Measurements from ENCODE around the gene ESPNL. TPM values are rescaled to one million over a fixed set of nuclear protein-coding genes. Genes with fewer than 3 reads are reported as not detected.

The ESPNL gene
- total and polyA plus RNA-seq, 9 of the 15 experiments (the other 6 are each of a cell fraction or from before 2014, with no cell fraction given) = 0.03 to 0.09 (median 0.05) TPM; not detected in 3

DNA sequence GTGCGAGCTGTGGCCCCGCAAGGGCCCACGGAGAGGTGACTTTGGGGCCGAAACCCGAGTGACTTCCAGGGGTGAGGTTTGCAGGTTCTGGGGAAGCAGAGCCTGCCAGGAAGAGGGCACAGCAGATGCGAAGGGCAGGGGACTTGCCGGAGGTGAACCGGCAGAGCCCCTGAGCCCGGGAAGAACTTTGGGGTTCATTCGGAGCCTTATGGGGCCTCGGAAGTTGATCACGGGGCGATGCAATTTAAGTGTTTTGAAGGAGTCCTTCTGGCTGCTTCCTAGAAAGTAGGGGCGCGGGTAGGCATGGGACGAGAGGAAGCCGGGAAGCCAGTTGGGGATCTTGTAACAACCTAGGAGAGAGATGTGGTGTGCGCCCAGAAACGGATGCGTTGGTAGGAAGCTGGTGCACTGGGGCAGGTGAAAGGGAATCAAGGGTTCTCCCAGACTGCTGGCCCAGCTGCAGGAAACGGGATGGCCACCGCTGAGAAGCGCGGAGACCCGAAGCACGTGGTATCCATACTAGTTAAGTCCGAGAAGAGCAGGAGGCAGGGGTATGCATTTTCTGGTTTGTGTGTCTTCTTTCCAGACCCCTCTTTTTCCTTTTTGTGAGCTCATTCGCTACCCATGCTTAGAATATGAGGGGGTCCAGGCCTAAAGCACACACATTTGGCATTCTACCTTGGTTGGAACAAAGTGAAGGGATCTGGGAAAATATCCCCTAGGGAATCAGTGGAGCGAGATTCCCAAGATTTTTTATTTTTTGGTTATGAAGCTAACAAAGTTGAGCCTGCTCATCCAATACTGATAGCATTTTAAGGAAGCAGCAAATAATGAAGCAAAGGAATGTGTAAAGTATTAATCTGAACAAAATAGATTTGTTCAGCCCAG, 38.6 kb upstream of the ESPNL start (continued):
- TF ChIP-seq, protein P1, sequence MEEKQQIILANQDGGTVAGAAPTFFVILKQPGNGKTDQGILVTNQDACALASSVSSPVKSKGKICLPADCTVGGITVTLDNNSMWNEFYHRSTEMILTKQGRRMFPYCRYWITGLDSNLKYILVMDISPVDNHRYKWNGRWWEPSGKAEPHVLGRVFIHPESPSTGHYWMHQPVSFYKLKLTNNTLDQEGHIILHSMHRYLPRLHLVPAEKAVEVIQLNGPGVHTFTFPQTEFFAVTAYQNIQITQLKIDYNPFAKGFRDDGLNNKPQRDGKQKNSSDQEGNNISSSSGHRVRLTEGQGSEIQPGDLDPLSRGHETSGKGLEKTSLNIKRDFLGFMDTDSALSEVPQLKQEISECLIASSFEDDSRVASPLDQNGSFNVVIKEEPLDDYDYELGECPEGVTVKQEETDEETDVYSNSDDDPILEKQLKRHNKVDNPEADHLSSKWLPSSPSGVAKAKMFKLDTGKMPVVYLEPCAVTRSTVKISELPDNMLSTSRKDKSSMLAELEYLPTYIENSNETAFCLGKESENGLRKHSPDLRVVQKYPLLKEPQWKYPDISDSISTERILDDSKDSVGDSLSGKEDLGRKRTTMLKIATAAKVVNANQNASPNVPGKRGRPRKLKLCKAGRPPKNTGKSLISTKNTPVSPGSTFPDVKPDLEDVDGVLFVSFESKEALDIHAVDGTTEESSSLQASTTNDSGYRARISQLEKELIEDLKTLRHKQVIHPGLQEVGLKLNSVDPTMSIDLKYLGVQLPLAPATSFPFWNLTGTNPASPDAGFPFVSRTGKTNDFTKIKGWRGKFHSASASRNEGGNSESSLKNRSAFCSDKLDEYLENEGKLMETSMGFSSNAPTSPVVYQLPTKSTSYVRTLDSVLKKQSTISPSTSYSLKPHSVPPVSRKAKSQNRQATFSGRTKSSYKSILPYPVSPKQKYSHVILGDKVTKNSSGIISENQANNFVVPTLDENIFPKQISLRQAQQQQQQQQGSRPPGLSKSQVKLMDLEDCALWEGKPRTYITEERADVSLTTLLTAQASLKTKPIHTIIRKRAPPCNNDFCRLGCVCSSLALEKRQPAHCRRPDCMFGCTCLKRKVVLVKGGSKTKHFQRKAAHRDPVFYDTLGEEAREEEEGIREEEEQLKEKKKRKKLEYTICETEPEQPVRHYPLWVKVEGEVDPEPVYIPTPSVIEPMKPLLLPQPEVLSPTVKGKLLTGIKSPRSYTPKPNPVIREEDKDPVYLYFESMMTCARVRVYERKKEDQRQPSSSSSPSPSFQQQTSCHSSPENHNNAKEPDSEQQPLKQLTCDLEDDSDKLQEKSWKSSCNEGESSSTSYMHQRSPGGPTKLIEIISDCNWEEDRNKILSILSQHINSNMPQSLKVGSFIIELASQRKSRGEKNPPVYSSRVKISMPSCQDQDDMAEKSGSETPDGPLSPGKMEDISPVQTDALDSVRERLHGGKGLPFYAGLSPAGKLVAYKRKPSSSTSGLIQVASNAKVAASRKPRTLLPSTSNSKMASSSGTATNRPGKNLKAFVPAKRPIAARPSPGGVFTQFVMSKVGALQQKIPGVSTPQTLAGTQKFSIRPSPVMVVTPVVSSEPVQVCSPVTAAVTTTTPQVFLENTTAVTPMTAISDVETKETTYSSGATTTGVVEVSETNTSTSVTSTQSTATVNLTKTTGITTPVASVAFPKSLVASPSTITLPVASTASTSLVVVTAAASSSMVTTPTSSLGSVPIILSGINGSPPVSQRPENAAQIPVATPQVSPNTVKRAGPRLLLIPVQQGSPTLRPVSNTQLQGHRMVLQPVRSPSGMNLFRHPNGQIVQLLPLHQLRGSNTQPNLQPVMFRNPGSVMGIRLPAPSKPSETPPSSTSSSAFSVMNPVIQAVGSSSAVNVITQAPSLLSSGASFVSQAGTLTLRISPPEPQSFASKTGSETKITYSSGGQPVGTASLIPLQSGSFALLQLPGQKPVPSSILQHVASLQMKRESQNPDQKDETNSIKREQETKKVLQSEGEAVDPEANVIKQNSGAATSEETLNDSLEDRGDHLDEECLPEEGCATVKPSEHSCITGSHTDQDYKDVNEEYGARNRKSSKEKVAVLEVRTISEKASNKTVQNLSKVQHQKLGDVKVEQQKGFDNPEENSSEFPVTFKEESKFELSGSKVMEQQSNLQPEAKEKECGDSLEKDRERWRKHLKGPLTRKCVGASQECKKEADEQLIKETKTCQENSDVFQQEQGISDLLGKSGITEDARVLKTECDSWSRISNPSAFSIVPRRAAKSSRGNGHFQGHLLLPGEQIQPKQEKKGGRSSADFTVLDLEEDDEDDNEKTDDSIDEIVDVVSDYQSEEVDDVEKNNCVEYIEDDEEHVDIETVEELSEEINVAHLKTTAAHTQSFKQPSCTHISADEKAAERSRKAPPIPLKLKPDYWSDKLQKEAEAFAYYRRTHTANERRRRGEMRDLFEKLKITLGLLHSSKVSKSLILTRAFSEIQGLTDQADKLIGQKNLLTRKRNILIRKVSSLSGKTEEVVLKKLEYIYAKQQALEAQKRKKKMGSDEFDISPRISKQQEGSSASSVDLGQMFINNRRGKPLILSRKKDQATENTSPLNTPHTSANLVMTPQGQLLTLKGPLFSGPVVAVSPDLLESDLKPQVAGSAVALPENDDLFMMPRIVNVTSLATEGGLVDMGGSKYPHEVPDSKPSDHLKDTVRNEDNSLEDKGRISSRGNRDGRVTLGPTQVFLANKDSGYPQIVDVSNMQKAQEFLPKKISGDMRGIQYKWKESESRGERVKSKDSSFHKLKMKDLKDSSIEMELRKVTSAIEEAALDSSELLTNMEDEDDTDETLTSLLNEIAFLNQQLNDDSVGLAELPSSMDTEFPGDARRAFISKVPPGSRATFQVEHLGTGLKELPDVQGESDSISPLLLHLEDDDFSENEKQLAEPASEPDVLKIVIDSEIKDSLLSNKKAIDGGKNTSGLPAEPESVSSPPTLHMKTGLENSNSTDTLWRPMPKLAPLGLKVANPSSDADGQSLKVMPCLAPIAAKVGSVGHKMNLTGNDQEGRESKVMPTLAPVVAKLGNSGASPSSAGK (IDR thresholded peaks at IDR 0.05) = peak; percentile 75
- TF ChIP-seq, protein P2, sequence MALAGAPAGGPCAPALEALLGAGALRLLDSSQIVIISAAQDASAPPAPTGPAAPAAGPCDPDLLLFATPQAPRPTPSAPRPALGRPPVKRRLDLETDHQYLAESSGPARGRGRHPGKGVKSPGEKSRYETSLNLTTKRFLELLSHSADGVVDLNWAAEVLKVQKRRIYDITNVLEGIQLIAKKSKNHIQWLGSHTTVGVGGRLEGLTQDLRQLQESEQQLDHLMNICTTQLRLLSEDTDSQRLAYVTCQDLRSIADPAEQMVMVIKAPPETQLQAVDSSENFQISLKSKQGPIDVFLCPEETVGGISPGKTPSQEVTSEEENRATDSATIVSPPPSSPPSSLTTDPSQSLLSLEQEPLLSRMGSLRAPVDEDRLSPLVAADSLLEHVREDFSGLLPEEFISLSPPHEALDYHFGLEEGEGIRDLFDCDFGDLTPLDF (CRISPR knock-in tag; IDR thresholded peaks at IDR 0.05) = no peak
- TF ChIP-seq SIRT6 (IDR thresholded peaks at IDR 0.05; ENCODE audit: low read depth, low read length) (no peak), HDAC1 (IDR thresholded peaks at IDR 0.05) (peak in 1 of 2 experiments; percentile 19; a peak in 1 of 4 replicates), ZNF561 (CRISPR knock-in tag; conservative IDR thresholded peaks at IDR 0.05) (no peak)
